T-helper 2 cell treated with Interferon-gamma antibody and Interleukin-4, amounts not matched to agents 100 ng/mL and 5 ng/mL, for 36 hours (primary cell): ENCODE results near the gene NDST1. TPM values are rescaled to one million over a fixed set of nuclear protein-coding genes. Genes with fewer than 3 reads are reported as not detected.

Experiments used
- intact Hi-C: fragments of 100-400 bp; cut with micrococcal nuclease; formaldehyde crosslinking; loops from one replicate; pipeline ENCODE4 v1.15.1; 2023
- total RNA-seq: library from RNA; stranded (reverse); gene quantifications from 2 replicates; pipeline ENCODE4 v1.2.3, GENCODE V29; 2022

NDST1 gene
- total RNA-seq, 1 donor from 2014 or later = 0.41 TPM

- intact Hi-C loops = loop anchor here (1.0 kb wide), 1 partner anchor 63 kb away; no protein-coding TSS in a partner anchor
These were observed 14.8 kb downstream of the NDST1 start for GRCh38 chr5:150522504-150523414.

GRCh38 chr5:150523472-150524350 lies 15.8 kb downstream of the NDST1 start:
- intact Hi-C loops = loop anchor here (1.0 kb wide), 1 partner anchor 64 kb away; no protein-coding TSS in a partner anchor

- intact Hi-C loops = no loop called here
These were observed 17.2 kb downstream of the NDST1 start for GRCh38 chr5:150525163-150525562.

GRCh38 chr5:150525781-150526180 lies 17.9 kb downstream of the NDST1 start:
- intact Hi-C loops = no loop called here

GRCh38 chr5:150527038-150527437 lies 19.1 kb downstream of the NDST1 start:
- intact Hi-C loops = no loop called here

- intact Hi-C loops = no loop called here
These were observed 19.9 kb downstream of the NDST1 start for GRCh38 chr5:150527808-150528207.

- intact Hi-C loops = no loop called here
These were observed 21.1 kb downstream of the NDST1 start for GRCh38 chr5:150528924-150529546.

GRCh38 chr5:150529555-150529954 lies 21.6 kb downstream of the NDST1 start:
- intact Hi-C loops = no loop called here

- intact Hi-C loops = no loop called here
These were observed 22.5 kb downstream of the NDST1 start for GRCh38 chr5:150530423-150530822.

GRCh38 chr5:150530951-150531588 lies 23.1 kb downstream of the NDST1 start:
- intact Hi-C loops = no loop called here

GRCh38 chr5:150531686-150532085 lies 23.8 kb downstream of the NDST1 start:
- intact Hi-C loops = no loop called here

- intact Hi-C loops = no loop called here
These were observed 24.2 kb downstream of the NDST1 start for GRCh38 chr5:150532151-150532550.

GRCh38 chr5:150532996-150533395 lies 25.1 kb downstream of the NDST1 start:
- intact Hi-C loops = no loop called here

GRCh38 chr5:150534811-150535210 lies 26.9 kb downstream of the NDST1 start:
- intact Hi-C loops = no loop called here

GRCh38 chr5:150535611-150536010 lies 27.7 kb downstream of the NDST1 start:
- intact Hi-C loops = no loop called here

GRCh38 chr5:150538007-150538917 lies 30.3 kb downstream of the NDST1 start:
- intact Hi-C loops = no loop called here

- intact Hi-C loops = no loop called here
These were observed 31.3 kb downstream of the NDST1 start for GRCh38 chr5:150539206-150539605.

GRCh38 chr5:150540042-150540441 lies 32.1 kb downstream of the NDST1 start:
- intact Hi-C loops = no loop called here

GRCh38 chr5:150540615-150541396 lies 32.9 kb downstream of the NDST1 start:
- intact Hi-C loops = no loop called here
